Common myeloid progenitor, CD34-positive (primary cell): ENCODE data around the gene MMD2.
"Not testable (repeated sequence)": the region's sequence is repeated elsewhere in the genome, so short reads cannot be mapped to it uniquely, and the experiment has no call there.

Source experiments
- CTCF ChIA-PET: fragments of 350-600 bp; sonication (Branson Sonifier 250); formaldehyde crosslinking; loops from one replicate; lab custom pipeline; 2021; ENCODE audit warnings: antibody characterized with exemption; lab: Charles Lee
- POLR2A ChIA-PET: fragments of 350-600 bp; sonication (Branson Sonifier 250); formaldehyde crosslinking; loops from one replicate; lab custom pipeline; 2021; ENCODE audit warnings: antibody characterized with exemption; lab: Charles Lee
- DNase-seq, 3 donors: peaks; one replicate each; pipeline versions ENCODE4 v3.0.0 to v3.0.0-alpha.2; 2013
- H3K27ac ChIP-seq, 2 experiments: 1 replicate in 1 of 2; 2 replicates in 1 of 2; pipeline ENCODE4 v1.7.0; 2013; ENCODE audit warnings: inconsistent platforms in 2 of 2, low read length in 2 of 2, mild to moderate bottlenecking in 2 of 2, low read depth in 1 of 2, moderate library complexity in 1 of 2; ENCODE audit not compliant: severe bottlenecking in 2 of 2, insufficient read depth in 1 of 2, poor library complexity in 1 of 2
- H3K27me3 ChIP-seq, 5 experiments: replicated peaks in 2 of 5; 1 replicate in 3 of 5; 2 replicates in 2 of 5; pipeline versions ENCODE4 v1.6.1 to v1.7.0; 2013; ENCODE audit warnings: low read length in 4 of 5, mild to moderate bottlenecking in 2 of 5, moderate library complexity in 2 of 5, inconsistent platforms in 1 of 5; ENCODE audit not compliant: insufficient read depth in 5 of 5, control insufficient read depth in 4 of 5
- H3K36me3 ChIP-seq, 4 experiments: 1 replicate in 2 of 4; 2 replicates in 2 of 4; pipeline versions ENCODE4 v1.6.1 to v1.7.0; 2013; ENCODE audit warnings: low read length in 3 of 4, control low read depth in 1 of 4, mild to moderate bottlenecking in 1 of 4; ENCODE audit not compliant: control insufficient read depth in 4 of 4, insufficient read depth in 4 of 4
- H3K4me1 ChIP-seq, 4 experiments: 1 replicate in 3 of 4; 2 replicates in 1 of 4; pipeline versions ENCODE4 v1.6.1 to v1.7.1; 2013; ENCODE audit warnings: low read length in 3 of 4, mild to moderate bottlenecking in 3 of 4, control low read depth in 1 of 4, inconsistent platforms in 1 of 4, moderate library complexity in 1 of 4; ENCODE audit not compliant: control insufficient read depth in 4 of 4, insufficient read depth in 4 of 4; ENCODE audit errors: control extremely low read depth in 1 of 4
- H3K4me3 ChIP-seq, 7 experiments: 1 replicate in 4 of 7; 2 replicates in 3 of 7; pipeline versions ENCODE4 v1.5.1 to v1.7.0; 2013; ENCODE audit warnings: mild to moderate bottlenecking in 7 of 7, low read length in 6 of 7, moderate library complexity in 6 of 7, inconsistent platforms in 2 of 7, low read depth in 2 of 7, control low read depth in 1 of 7; ENCODE audit not compliant: insufficient read depth in 4 of 7, control insufficient read depth in 1 of 7; ENCODE audit errors: extremely low read depth in 1 of 7
- H3K9me3 ChIP-seq, 5 experiments: 1 replicate in 4 of 5; 2 replicates in 1 of 5; pipeline versions ENCODE4 v1.6.1 to v1.7.1; 2013; ENCODE audit warnings: low read length in 4 of 5, mild to moderate bottlenecking in 2 of 5, inconsistent platforms in 1 of 5, low read depth in 1 of 5, moderate library complexity in 1 of 5; ENCODE audit not compliant: control insufficient read depth in 4 of 5, insufficient read depth in 2 of 5; ENCODE audit errors: control extremely low read depth in 1 of 5
- WGBS: methylation state at CpG from one replicate; pipeline ENCODE4 v1.1.5; 2013; ENCODE audit not compliant: insufficient coverage; 5-methylcytosine and 5-hydroxymethylcytosine counted together

MMD2 gene

DNA sequence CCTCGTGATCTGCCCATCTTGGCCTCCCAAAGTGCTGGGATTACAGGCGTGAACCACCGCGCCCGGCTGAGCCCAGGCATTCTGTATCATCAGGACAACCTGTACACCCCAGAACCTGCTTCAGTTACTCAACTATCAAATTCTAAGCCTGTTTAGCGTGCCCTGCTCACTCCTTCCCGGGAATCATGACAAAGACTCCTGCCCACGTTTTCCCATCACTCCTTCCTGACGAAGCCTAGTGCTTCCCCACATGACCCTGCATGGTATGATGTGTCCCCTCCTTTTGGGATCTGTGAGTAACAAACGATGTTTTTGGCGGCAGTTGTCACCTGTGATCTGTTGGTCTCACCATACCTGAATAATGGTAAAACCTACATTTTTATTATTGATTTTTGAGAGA is 63.2 kb downstream of the MMD2 start:
- Histone ChIP-seq H3K9me3 (peaks cover 0 to 2% (median 0%) of the 10 kb centered on the region in 5 experiments), H3K4me1 (no peaks in the 10 kb centered on the region), H3K36me3 (no peaks in the 10 kb centered on the region), H3K27me3 (peaks cover 0 to 2% (median 0%) of the 10 kb centered on the region in 5 experiments), H3K27ac (no peak overlapping the region), H3K4me3 (no peak overlapping the region)
- no peak for DNase-seq
- 86% methylated on average over 10 of the region's 11 CpGs for WGBS
- ChIA-PET CTCF (interaction anchor here (1.4 kb wide), 1 partner anchor 12 kb away, joined by 3 read pairs; no protein-coding TSS in a partner anchor), POLR2A (no interaction called here)

DNA sequence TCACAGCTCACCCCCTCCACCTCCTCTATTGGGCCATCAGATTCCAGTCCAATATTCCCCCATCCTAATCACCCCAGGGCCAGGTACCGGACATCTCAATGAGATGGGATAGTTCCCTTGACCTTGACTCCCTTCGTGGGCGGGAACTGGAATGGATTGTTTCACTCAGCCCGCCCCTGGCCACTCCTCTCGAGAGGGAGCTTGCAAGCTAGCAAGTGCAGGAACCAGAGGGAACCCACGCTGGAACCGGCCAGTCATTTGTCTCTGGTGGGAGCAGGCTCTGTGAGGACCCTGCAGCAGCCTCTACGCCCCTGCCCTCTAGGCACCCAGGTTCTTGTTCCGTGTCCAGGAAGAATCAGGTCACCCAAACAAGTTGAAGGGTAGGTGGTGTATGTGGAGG is 64.5 kb downstream of the MMD2 start:
- Histone ChIP-seq H3K27me3 (peaks cover 0 to 2% (median 0%) of the 10 kb centered on the region in 5 experiments), H3K4me1 (no peaks in the 10 kb centered on the region), H3K36me3 (no peaks in the 10 kb centered on the region), H3K27ac (no peak overlapping the region), H3K4me3 (no peak overlapping the region), H3K9me3 (peaks cover 0 to 2% (median 0%) of the 10 kb centered on the region in 5 experiments)
- POLR2A ChIA-PET = no interaction called here
- no peak for DNase-seq
- 89% methylated on average over 9 of the region's 9 CpGs for WGBS
- CTCF ChIA-PET = no interaction called here

DNA sequence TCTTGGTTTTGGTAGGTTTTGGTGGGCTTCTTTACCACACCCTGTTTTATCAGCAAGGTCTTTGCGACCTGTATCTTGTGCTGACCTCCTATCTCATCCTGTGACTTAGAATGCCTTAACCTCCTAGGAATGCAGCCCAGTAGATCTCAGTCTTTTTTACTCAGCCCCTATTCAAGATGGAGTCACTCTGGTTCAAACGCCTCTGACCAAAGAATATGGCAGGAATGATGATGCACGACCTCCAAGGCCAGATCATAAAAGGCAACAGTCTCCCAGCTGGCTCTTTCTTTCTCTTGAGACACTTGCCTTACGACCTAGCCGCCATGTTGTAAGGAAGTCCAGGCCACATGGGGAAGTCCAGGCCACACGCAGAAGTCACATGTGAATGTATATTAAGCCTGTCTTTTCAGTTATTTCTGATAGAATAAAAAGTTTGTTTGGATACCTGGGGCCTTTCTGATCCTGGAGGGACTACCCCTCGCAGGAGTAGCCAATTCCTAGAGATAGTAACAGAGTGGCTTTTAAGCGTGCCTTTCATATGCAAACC is 65.0 kb downstream of the MMD2 start:
- H3K36me3 ChIP-seq = no peaks in the 10 kb centered on the region
- H3K9me3 ChIP-seq = peaks cover 0 to 2% (median 0%) of the 10 kb centered on the region in 5 experiments
- H3K4me3 ChIP-seq = no peak overlapping the region
- no peak for DNase-seq
- no peak overlapping the region for H3K27ac ChIP-seq
- H3K4me1 ChIP-seq = no peaks in the 10 kb centered on the region
- WGBS = 97% methylated on average over 8 of the region's 8 CpGs
- ChIA-PET CTCF (no interaction called here), POLR2A (no interaction called here)
- H3K27me3 ChIP-seq = peaks cover 0 to 2% (median 0%) of the 10 kb centered on the region in 5 experiments

DNA sequence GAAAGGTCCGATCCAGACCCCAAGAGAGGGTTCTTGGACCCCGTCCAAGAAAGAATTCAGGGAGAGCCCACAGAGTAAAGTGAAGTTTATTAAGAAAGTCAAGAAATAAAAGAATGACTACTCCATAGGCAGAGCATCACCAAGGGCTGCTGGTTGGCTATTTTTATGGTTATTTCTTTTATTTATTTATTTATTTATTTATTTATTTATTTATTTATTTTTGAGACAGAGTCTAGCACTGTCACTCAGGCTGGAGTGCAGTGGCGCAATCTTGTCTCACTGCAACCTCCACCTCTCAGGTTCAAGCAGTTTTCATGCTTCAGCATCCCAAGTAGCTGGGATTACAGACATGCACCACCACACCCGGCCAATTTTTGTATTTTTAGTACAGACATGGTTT is 65.8 kb downstream of the MMD2 start:
- H3K4me1 ChIP-seq, CTCF ChIA-PET, POLR2A ChIA-PET, H3K4me3 ChIP-seq, H3K27me3 ChIP-seq, H3K36me3 ChIP-seq, H3K27ac ChIP-seq, H3K9me3 ChIP-seq, DNase-seq: not testable (repeated sequence)
- WGBS = 96% methylated on average over 4 of the region's 4 CpGs

DNA sequence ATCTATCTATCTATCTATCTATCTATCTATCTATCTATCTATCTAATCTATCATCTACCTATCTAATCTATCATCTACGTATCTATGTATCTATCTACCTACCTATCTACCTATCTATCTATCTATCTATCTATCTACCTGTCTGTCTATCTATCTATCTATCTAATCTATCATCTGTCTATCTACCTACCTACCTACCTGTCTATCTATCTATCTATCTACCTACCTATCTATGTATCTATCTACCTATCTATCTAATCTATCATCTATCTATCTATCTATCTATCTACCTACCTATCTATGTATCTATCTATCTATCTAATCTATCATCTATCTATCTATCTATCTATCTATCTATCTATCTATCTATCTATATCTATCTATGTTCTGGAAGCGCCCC is 67.5 kb downstream of the MMD2 start:
- DNase-seq, H3K9me3 ChIP-seq, H3K27me3 ChIP-seq, POLR2A ChIA-PET, H3K4me1 ChIP-seq, H3K36me3 ChIP-seq, H3K4me3 ChIP-seq, H3K27ac ChIP-seq: not testable (repeated sequence)
- WGBS = 100% methylated on average over 1 of the region's 2 CpGs
- CTCF ChIA-PET = interaction anchor here (1.3 kb wide), 1 partner anchor 61 kb away, joined by 3 read pairs; no protein-coding TSS in a partner anchor

DNA sequence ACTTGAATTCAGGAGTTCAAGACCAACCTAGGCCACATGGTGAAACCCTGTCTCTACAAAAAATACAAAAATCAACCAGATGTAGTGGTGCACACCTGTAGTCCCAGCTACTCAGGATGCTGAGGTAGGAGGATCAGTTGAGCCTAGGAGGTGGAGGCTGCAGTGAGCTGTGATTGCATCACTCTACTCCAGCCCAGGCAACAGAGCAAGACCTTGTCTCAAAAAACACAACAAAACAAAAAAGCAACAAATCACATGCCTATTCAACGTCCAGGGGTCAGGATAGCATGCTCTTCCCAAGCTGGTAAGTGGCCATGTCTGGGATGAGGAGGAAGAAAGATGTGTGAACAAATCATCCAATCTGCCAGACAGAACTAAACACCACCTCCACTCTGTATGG is 69.3 kb downstream of the MMD2 start:
- no peak overlapping the region for H3K27ac ChIP-seq
- no peaks in the 10 kb centered on the region for H3K4me1 ChIP-seq
- no peak overlapping the region for H3K4me3 ChIP-seq
- peaks cover 0 to 5% (median 0%) of the 10 kb centered on the region in 5 experiments for H3K27me3 ChIP-seq
- WGBS = no CpG with 5 or more reads among the region's 1 CpG
- no peaks in the 10 kb centered on the region for H3K9me3 ChIP-seq
- CTCF ChIA-PET = interaction anchor here (0.8 to 1.4 kb wide), 2 partner anchors 89 to 91 kb away, joined by 3 read pairs; no protein-coding TSS in a partner anchor
- no peaks in the 10 kb centered on the region for H3K36me3 ChIP-seq
- no peak for DNase-seq
- POLR2A ChIA-PET = no interaction called here

DNA sequence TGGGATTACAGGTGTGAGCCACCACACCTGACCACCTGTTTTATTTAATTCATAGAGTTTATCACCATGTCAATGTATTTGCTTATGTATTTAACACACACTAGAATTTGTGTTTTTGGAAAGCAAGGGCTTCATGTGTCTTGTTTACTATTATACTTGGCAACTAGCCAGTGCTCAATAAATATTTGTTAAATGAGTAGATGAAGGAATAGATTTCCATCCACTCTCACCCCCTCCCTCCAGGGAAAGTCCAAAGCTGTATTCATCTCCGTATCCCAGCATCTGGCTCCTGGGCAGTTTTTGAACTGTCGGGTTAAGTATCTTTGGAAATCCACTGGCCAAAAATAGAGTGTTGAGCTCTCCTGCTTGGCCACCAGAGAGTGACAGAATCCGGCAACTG is 70.8 kb downstream of the MMD2 start:
- POLR2A ChIA-PET = no interaction called here
- no peaks in the 10 kb centered on the region for H3K36me3 ChIP-seq
- 90% methylated on average over 3 of the region's 3 CpGs for WGBS
- no peaks in the 10 kb centered on the region for H3K9me3 ChIP-seq
- H3K4me1 ChIP-seq = peaks cover 0 to 4% (median 3%) of the 10 kb centered on the region in 4 experiments
- DNase-seq = no peak
- CTCF ChIA-PET = no interaction called here
- H3K4me3 ChIP-seq = no peak overlapping the region
- no peak overlapping the region for H3K27ac ChIP-seq
- peaks cover 0 to 5% (median 2%) of the 10 kb centered on the region in 5 experiments for H3K27me3 ChIP-seq
